Measurements from ENCODE around the gene TP53INP2. TPM values are rescaled to one million over a fixed set of nuclear protein-coding genes. Genes with fewer than 3 reads are reported as not detected.

The TP53INP2 gene
- total RNA-seq, 4 donors from 2014 or later = 21.9 to 39.7 (median 31.2) TPM

DNA sequence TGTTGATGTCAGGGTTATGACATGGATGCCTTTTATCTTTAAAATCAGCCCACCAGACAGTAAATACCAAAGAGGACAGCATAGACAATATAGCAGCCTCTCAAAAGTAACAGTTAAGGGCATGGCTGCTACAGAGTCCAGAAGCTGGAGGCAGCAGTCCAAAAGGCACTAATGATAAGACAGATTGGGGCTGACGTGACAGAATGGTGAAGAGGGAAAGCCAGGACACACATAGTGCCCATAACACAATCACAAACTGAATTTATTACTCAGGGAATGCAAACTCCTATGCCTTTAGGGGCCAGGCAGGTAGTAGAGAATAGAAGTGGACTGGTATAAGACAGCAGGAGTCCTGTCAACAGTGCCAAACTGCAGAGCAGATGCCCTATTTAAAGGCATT, 40.7 kb downstream of the TP53INP2 start:
- Histone ChIP-seq H3K4me3 (replicated peaks in 1 of 3) (no peak overlapping the region), H3K36me3 (peaks cover 20 to 30% of the 10 kb centered on the region in 2 donors), H3K27ac (peak overlapping the region in 2 of 3 donors; percentile 10 to 61), H3K4me1 (peaks cover 10 to 23% of the 10 kb centered on the region in 2 donors), H3K9me3 (no peaks in the 10 kb centered on the region), H3K27me3 (no peaks in the 10 kb centered on the region)
- TF ChIP-seq, protein P1, sequence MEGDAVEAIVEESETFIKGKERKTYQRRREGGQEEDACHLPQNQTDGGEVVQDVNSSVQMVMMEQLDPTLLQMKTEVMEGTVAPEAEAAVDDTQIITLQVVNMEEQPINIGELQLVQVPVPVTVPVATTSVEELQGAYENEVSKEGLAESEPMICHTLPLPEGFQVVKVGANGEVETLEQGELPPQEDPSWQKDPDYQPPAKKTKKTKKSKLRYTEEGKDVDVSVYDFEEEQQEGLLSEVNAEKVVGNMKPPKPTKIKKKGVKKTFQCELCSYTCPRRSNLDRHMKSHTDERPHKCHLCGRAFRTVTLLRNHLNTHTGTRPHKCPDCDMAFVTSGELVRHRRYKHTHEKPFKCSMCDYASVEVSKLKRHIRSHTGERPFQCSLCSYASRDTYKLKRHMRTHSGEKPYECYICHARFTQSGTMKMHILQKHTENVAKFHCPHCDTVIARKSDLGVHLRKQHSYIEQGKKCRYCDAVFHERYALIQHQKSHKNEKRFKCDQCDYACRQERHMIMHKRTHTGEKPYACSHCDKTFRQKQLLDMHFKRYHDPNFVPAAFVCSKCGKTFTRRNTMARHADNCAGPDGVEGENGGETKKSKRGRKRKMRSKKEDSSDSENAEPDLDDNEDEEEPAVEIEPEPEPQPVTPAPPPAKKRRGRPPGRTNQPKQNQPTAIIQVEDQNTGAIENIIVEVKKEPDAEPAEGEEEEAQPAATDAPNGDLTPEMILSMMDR (IDR thresholded peaks at IDR 0.05) = no peak
- no peak for TF ChIP-seq POLR2A (IDR thresholded peaks at IDR 0.05)
- intact Hi-C loops (cut with DNase I) = no loop called here
- 88 to 90% methylated on average over 1 of the region's 1 CpG for WGBS, 2 donors
- no peak for DNase-seq

DNA sequence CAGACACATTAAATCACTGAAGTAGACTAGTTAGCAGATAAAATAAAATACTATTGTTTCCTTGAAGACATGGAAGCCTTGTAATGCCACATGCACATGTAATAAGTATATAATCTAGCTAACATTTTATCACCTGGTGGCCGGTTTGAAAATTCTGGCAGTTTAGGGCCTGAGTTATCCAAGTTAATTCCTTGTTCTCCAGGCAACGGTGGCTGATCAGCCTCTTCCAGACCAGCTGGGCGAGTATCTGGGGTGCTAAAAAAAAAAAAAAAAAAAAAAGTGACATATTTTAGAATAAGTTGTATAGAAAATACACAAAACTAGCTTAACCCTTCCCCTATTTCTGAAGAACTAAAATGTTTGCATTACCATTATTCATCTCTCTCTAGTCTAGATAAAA, 42.5 kb downstream of the TP53INP2 start:
- H3K9me3 ChIP-seq = no peaks in the 10 kb centered on the region
- H3K4me1 ChIP-seq = peaks cover 10 to 20% of the 10 kb centered on the region in 2 donors
- no peak overlapping the region for H3K4me3 ChIP-seq (replicated peaks in 1 of 3)
- no peak for DNase-seq
- 86 to 94% methylated on average over 3 of the region's 3 CpGs for WGBS, 2 donors
- intact Hi-C loops (cut with DNase I) = no loop called here
- no peaks in the 10 kb centered on the region for H3K27me3 ChIP-seq
- no peak overlapping the region for H3K27ac ChIP-seq
- TF ChIP-seq POLR2A (IDR thresholded peaks at IDR 0.05) = no peak
- TF ChIP-seq, protein P1 (IDR thresholded peaks at IDR 0.05) = no peak
- H3K36me3 ChIP-seq = peaks cover 31 to 40% of the 10 kb centered on the region in 2 donors

DNA sequence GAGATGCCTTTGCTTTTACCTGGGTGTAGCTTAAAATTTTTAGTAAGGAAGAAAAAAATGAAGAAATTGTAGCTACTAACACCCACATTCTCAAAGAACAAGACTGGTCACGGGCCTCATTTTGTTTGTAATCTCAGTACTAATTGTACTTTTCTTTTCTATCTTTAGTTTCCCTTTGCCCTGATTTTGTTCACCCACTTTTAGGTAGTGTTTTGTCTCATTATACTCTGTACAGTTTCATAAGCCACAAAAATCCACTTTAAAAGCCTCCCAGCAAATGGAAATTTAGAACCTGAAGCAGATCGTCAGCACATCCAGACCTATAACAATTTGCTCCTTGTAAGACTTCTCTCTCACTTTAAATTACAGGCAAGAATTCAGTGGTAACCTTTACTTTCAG, 43.3 kb downstream of the TP53INP2 start:
- no peaks in the 10 kb centered on the region for H3K27me3 ChIP-seq
- H3K36me3 ChIP-seq = peaks cover 28 to 36% of the 10 kb centered on the region in 2 donors
- no peak overlapping the region for H3K4me3 ChIP-seq (replicated peaks in 1 of 3)
- no peaks in the 10 kb centered on the region for H3K9me3 ChIP-seq
- 84 to 86% methylated on average over 2 of the region's 2 CpGs for WGBS, 2 donors
- no peak for DNase-seq
- peaks cover 10 to 20% of the 10 kb centered on the region in 2 donors for H3K4me1 ChIP-seq
- intact Hi-C loops (cut with DNase I) = no loop called here
- TF ChIP-seq, protein P1 (IDR thresholded peaks at IDR 0.05) = no peak
- no peak for TF ChIP-seq POLR2A (IDR thresholded peaks at IDR 0.05)
- H3K27ac ChIP-seq = peak overlapping the region in 1 of 3 donors; percentile 2

DNA sequence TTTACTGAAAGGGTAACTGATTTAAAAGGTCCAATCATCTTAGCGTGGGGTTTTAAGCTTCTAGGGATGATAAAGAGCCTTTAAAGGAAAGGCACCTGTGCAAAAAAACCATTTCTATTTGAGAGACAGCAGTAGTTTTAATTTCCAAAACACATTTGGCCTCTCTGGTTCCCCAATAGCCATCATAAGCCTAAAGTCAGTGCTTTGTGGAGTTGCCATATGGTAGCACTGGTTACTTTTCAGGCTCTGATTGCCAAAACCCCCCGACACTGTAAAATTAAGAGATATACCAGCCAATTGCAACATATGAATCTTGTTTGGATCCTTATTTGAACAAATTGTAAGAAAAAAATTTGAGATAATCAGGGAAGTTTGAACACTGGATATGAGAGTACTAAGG, 44.6 kb downstream of the TP53INP2 start:
- H3K27ac ChIP-seq = no peak overlapping the region
- H3K27me3 ChIP-seq = no peaks in the 10 kb centered on the region
- WGBS, 2 donors = 95 to 99% methylated on average over 2 of the region's 2 CpGs
- no peak for DNase-seq
- H3K4me3 ChIP-seq (replicated peaks in 1 of 3) = no peak overlapping the region
- intact Hi-C loops (cut with DNase I) = no loop called here
- H3K4me1 ChIP-seq = peaks cover 10 to 20% of the 10 kb centered on the region in 2 donors
- peaks cover 26 to 28% of the 10 kb centered on the region in 2 donors for H3K36me3 ChIP-seq
- H3K9me3 ChIP-seq = no peaks in the 10 kb centered on the region
- TF ChIP-seq POLR2A (IDR thresholded peaks at IDR 0.05) = no peak
- TF ChIP-seq, protein P1 (IDR thresholded peaks at IDR 0.05) = no peak

DNA sequence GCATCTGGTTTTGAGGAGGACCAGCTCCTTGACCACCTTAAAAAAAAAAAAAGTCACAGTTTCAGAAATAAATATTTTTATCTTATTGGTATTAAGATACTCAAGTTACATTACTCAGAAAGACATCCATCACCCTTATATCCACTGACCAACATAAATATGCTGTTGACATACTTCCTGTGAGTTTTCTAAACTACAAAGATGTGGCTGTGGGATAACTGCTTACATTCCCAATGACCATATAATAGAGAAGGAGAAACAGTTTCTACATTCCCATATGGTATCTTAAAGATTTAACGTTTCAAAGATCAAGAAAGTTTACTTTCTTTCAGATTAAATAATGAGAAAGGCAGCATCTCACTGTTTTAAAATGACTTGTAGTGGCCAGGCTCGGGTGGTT, 46.3 kb downstream of the TP53INP2 start:
- no peak for DNase-seq
- peaks cover 33 to 37% of the 10 kb centered on the region in 2 donors for H3K36me3 ChIP-seq
- H3K4me3 ChIP-seq (replicated peaks in 1 of 3) = no peak overlapping the region
- H3K9me3 ChIP-seq = no peaks in the 10 kb centered on the region
- no peak overlapping the region for H3K27ac ChIP-seq
- intact Hi-C loops (cut with DNase I) = no loop called here
- H3K27me3 ChIP-seq = no peaks in the 10 kb centered on the region
- peaks cover 0 to 19% of the 10 kb centered on the region in 2 donors for H3K4me1 ChIP-seq
- TF ChIP-seq, protein P1 (IDR thresholded peaks at IDR 0.05) = no peak
- no peak for TF ChIP-seq POLR2A (IDR thresholded peaks at IDR 0.05)
- WGBS, 2 donors = 48 to 74% methylated on average over 2 of the region's 2 CpGs
